Kidney epithelial cell (primary cell): Measurements from ENCODE around the gene DNAJC5G. TPM values are rescaled to one million over a fixed set of nuclear protein-coding genes. Genes with fewer than 3 reads are reported as not detected.
"Not testable (repeated sequence)": the region's sequence is repeated elsewhere in the genome, so short reads cannot be mapped to it uniquely, and the experiment has no call there.

Source experiments
- DNase-seq: peaks from one replicate; pipeline ENCODE4 v3.0.0-alpha.2; 2010; ENCODE audit warnings: low read depth
- H3K27me3 ChIP-seq: 2 replicates; pipeline ENCODE4 v1.6.0; 2011; ENCODE audit warnings: low read length; ENCODE audit not compliant: control insufficient read depth, insufficient read depth
- H3K36me3 ChIP-seq: 2 replicates; pipeline ENCODE4 v1.5.1; 2011; ENCODE audit warnings: low read length; ENCODE audit not compliant: control insufficient read depth, insufficient read depth
- H3K4me3 ChIP-seq: 2 replicates; pipeline ENCODE4 v1.5.1; 2011; ENCODE audit warnings: low read depth, mild to moderate bottlenecking, control low read depth, low read length
- CTCF ChIP-seq: IDR thresholded peaks from 2 replicates; pipeline ENCODE4 v1.5.1; 2011; ENCODE audit warnings: mild to moderate bottlenecking, moderate library complexity, low read length, control low read depth, inconsistent platforms; ENCODE audit not compliant: insufficient read depth, poor library complexity, severe bottlenecking
- total RNA-seq: library from RNA; depleted of rRNA; stranded (reverse); fragments of >200 nt; gene quantifications from 2 replicates; pipeline ENCODE4 v1.2.3, GENCODE V29; 2015

Gene DNAJC5G
- total RNA-seq, 1 donor from 2014 or later, result not detected

GRCh38 chr2:27262379-27263286, 12.6 kb upstream of the DNAJC5G start, which contains the start of gene SLC30A3:
TSS of gene SLC30A3 (minus strand) at chr2:27263047. CDS start at chr2:27262906, 141 bp downstream.
- peaks cover 83% of the 10 kb centered on the region for H3K27me3 ChIP-seq
- no peak for TF ChIP-seq CTCF
- no peak for DNase-seq
- peak within 1 kb of the TSS; percentile 22 for H3K4me3 ChIP-seq
- H3K36me3 ChIP-seq, result no peaks in the 10 kb centered on the region

GRCh38 chr2:27263287-27264252, 11.7 kb upstream of the DNAJC5G start:
- H3K36me3 ChIP-seq, result no peaks in the 10 kb centered on the region
- no peak for TF ChIP-seq CTCF
- H3K27me3 ChIP-seq, result peaks cover 79% of the 10 kb centered on the region
- DNase-seq, result no peak
- no peak overlapping the region for H3K4me3 ChIP-seq

- H3K4me3 ChIP-seq, result no peak overlapping the region
- no peak for TF ChIP-seq CTCF
- DNase-seq, result no peak
- no peaks in the 10 kb centered on the region for H3K36me3 ChIP-seq
- H3K27me3 ChIP-seq, result peaks cover 74% of the 10 kb centered on the region
Measured at GRCh38 chr2:27264253-27264752, 10.9 kb upstream of the DNAJC5G start.

- DNase-seq, result no peak
- H3K4me3 ChIP-seq, result peak overlapping the region; percentile 22
- no peaks in the 10 kb centered on the region for H3K36me3 ChIP-seq
- peak; percentile 48 for TF ChIP-seq CTCF
- H3K27me3 ChIP-seq, result peaks cover 75% of the 10 kb centered on the region
Measured at GRCh38 chr2:27264753-27265535, 10.3 kb upstream of the DNAJC5G start.

- no peak for DNase-seq
- Histone ChIP-seq H3K36me3 (no peaks in the 10 kb centered on the region), H3K4me3 (no peak overlapping the region), H3K27me3 (peaks cover 69% of the 10 kb centered on the region)
- TF ChIP-seq CTCF, result no peak
Measured at GRCh38 chr2:27265536-27265870, 9.7 kb upstream of the DNAJC5G start.

GRCh38 chr2:27268296-27268695, 6.9 kb upstream of the DNAJC5G start:
- not testable (repeated sequence) for DNase-seq, H3K36me3 ChIP-seq, H3K4me3 ChIP-seq
- peaks cover 52% of the 10 kb centered on the region for H3K27me3 ChIP-seq
